K562 (cell line): ENCODE measurements around the gene BRWD1. TPM values are rescaled to one million over a fixed set of nuclear protein-coding genes. Genes with fewer than 3 reads are reported as not detected.

Experiments used
- ARID2 ChIP-seq: fragments of 450-650 bp; IDR thresholded peaks from 2 replicates; pipeline ENCODE4 v1.6.1; 2017; ENCODE audit warnings: antibody characterized with exemption, mild to moderate bottlenecking
- ARID4B ChIP-seq: sonication (generic); formaldehyde crosslinking; IDR thresholded peaks from 2 replicates; pipeline ENCODE4 v1.8.0; 2022; ENCODE audit warnings: mild to moderate bottlenecking, missing genetic modification reagents
- BRD4 ChIP-seq: fragments of 200-600 bp; sonication (generic); IDR thresholded peaks from 2 replicates; pipeline ENCODE4 v1.6.1; 2017; ENCODE audit warnings: inconsistent platforms
- DDX20 ChIP-seq: fragments of 450-650 bp; IDR thresholded peaks from 2 replicates; pipeline ENCODE4 v1.6.1; 2016; ENCODE audit warnings: missing genetic modification characterization, low read depth, mild to moderate bottlenecking, missing compliant biosample characterization, moderate library complexity
- EHMT2 ChIP-seq: fragments of 450-650 bp; IDR thresholded peaks from 2 replicates; pipeline ENCODE4 v1.6.1; 2018; ENCODE audit warnings: antibody characterized with exemption
- FOXA1 ChIP-seq: fragments of 450-650 bp; IDR thresholded peaks from 2 replicates; pipeline ENCODE4 v1.6.1; 2016; ENCODE audit warnings: mild to moderate bottlenecking, borderline replicate concordance
- HMG20B ChIP-seq: fragments of 250-450 bp; sonication (Bioruptor Pico); IDR thresholded peaks from 2 replicates; pipeline ENCODE4 v1.5.0; 2021; ENCODE audit warnings: mild to moderate bottlenecking
- HNRNPL ChIP-seq: fragments of 200-400 bp; formaldehyde crosslinking; IDR thresholded peaks from 2 replicates; pipeline ENCODE4 v1.6.1; 2017; ENCODE audit warnings: low read depth, mild to moderate bottlenecking, low read length
- HNRNPUL1 ChIP-seq: fragments of 200-400 bp; formaldehyde crosslinking; IDR thresholded peaks from 2 replicates; pipeline ENCODE4 v1.6.1; 2017; ENCODE audit warnings: low read length
- KLF6 ChIP-seq: fragments of 250-450 bp; sonication (Bioruptor Pico); IDR thresholded peaks from 2 replicates; pipeline ENCODE4 v1.4.0; 2020; ENCODE audit warnings: mild to moderate bottlenecking, moderate library complexity, borderline replicate concordance
- MNT ChIP-seq, 2 experiments: fragments of 450-650 bp; conservative IDR thresholded peaks; 2 replicates each; pipeline ENCODE4 v1.6.1; 2017; ENCODE audit warnings: mild to moderate bottlenecking in 2 of 2, moderate library complexity in 2 of 2
- NR4A1 ChIP-seq, 2 experiments: fragments of 250-450 bp in 1 of 2; fragments of 450-650 bp in 1 of 2; sonication (Bioruptor Pico) in 1 of 2; IDR thresholded peaks; 2 replicates each; pipeline versions ENCODE4 v1.4.0 to v1.6.1; 2016 to 2020; ENCODE audit warnings: mild to moderate bottlenecking in 2 of 2, missing compliant biosample characterization in 1 of 2, missing genetic modification characterization in 1 of 2, moderate library complexity in 1 of 2
- SLC30A9 ChIP-seq: fragments of 250-450 bp; sonication (Bioruptor Pico); IDR thresholded peaks from 2 replicates; pipeline ENCODE4 v1.8.0; 2022; ENCODE audit warnings: mild to moderate bottlenecking, moderate library complexity
- SMARCB1 ChIP-seq: IDR thresholded peaks from 2 replicates; pipeline ENCODE4 v1.6.1; 2011; ENCODE audit warnings: improper control_type of control experiment, low read depth; ENCODE audit not compliant: insufficient read length
- STAT5A ChIP-seq: IDR thresholded peaks from 2 replicates; pipeline ENCODE4 v1.6.1; 2012; ENCODE audit warnings: low read length, inconsistent platforms, borderline replicate concordance
- ZEB2 ChIP-seq: fragments of 450-650 bp; IDR thresholded peaks from 2 replicates; pipeline ENCODE4 v1.6.1; 2016
- ZNF197 ChIP-seq: fragments of 200-800 bp; sonication (Bioruptor generic); IDR thresholded peaks from 2 replicates; pipeline ENCODE4 v1.6.1; 2016; ENCODE audit warnings: low read depth, missing genetic modification characterization, missing compliant biosample characterization
- ZNF3 ChIP-seq: fragments of 250-450 bp; sonication (Bioruptor Pico); IDR thresholded peaks from 2 replicates; pipeline ENCODE4 v1.5.0; 2021; ENCODE audit warnings: mild to moderate bottlenecking, moderate library complexity
- polyA plus RNA-seq, 8 experiments: library from polyadenylated mRNA; depleted of rRNA in 4 of 8; stranded (reverse) in 5 of 8; unstranded in 3 of 8; fragments of >200 nt; fragmentation: Nextera tagmentation in 2 of 8; fragmentation: Illumina TruSeq in 1 of 8; extraction: Ambion mirVana in 2 of 8; extraction: Trizol in 1 of 8; gene quantifications; 2 replicates each; pipeline versions ENCODE4 v1.2.1 to v1.2.3, GENCODE V29; 2011 to 2014; ENCODE audit warnings: inconsistent platforms in 1 of 8, missing spikeins in 1 of 8
- total RNA-seq, 7 experiments: library from RNA; depleted of rRNA in 6 of 7; stranded (reverse); fragments of >200 nt in 6 of 7; fragmentation: Illumina TruSeq in 2 of 7; extraction: Trizol in 2 of 7; gene quantifications; 2 replicates each; pipeline versions ENCODE4 v1.2.1 to v1.2.3, GENCODE V29; 2011 to 2021; ENCODE audit warnings: low replicate concordance in 1 of 7
- TF ChIP-seq, protein P1 (sequence below): fragments of 200-800 bp; sonication (Bioruptor generic); IDR thresholded peaks from 2 replicates; pipeline ENCODE4 v1.6.1; 2017; ENCODE audit warnings: missing genetic modification characterization, missing compliant biosample characterization
- TF ChIP-seq, protein P2 (sequence below): fragments of 250-450 bp; sonication (Bioruptor Pico); IDR thresholded peaks from 2 replicates; pipeline ENCODE4 v1.8.0; 2021; ENCODE audit warnings: moderate library complexity, mild to moderate bottlenecking, inconsistent platforms

Gene BRWD1
- total and polyA plus RNA-seq, 9 of the 15 experiments (the other 6 are each of a cell fraction or from before 2014, with no cell fraction given), result 10.1 to 60.2 (median 34.1) TPM

DNA sequence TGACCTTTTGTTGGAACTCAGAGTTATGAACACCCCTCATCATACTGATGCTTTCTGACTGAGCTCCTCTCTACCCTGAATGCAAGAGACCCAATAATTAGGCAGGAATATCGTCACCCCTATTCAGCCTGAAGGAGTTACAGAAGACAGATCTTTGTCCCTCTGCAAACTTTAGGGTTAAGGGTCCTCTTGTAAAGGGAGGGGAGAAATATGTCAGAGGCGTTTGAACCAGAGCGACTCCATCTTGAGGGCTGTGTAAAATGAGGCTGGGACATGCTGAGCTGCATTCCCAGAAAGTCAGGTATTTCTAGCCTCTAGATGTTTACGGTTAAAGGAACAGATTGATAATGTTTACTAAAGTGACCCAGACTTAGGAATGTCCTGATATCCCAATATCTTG is 46.0 kb upstream of the BRWD1 start (continued):
- TF ChIP-seq ARID4B (CRISPR knock-in tag) (no peak), KLF6 (peak; percentile 98), NR4A1 (CRISPR knock-in tag; IDR thresholded peaks at IDR 0.05) (no peak), NR4A1 (tag; IDR thresholded peaks at IDR 0.05) (peak; percentile 98), MNT (conservative IDR thresholded peaks at IDR 0.05) (no peak), EHMT2 (no peak), HNRNPUL1 (no peak), ZNF197 (CRISPR knock-in tag) (peak; percentile 94), HNRNPL (no peak), BRD4 (no peak), FOXA1 (no peak), HMG20B (CRISPR knock-in tag) (no peak), DDX20 (peak; percentile 93), STAT5A (no peak), SMARCB1 (no peak), ZNF3 (CRISPR knock-in tag) (0 out of 2 replicates have a peak, but pooled peaks have one; percentile 49), ARID2 (no peak), SLC30A9 (CRISPR knock-in tag) (no peak), ZEB2 (no peak)
- TF ChIP-seq, protein P1, sequence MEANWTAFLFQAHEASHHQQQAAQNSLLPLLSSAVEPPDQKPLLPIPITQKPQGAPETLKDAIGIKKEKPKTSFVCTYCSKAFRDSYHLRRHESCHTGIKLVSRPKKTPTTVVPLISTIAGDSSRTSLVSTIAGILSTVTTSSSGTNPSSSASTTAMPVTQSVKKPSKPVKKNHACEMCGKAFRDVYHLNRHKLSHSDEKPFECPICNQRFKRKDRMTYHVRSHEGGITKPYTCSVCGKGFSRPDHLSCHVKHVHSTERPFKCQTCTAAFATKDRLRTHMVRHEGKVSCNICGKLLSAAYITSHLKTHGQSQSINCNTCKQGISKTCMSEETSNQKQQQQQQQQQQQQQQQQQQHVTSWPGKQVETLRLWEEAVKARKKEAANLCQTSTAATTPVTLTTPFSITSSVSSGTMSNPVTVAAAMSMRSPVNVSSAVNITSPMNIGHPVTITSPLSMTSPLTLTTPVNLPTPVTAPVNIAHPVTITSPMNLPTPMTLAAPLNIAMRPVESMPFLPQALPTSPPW (CRISPR knock-in tag), result peak; percentile 26; the same call in 1 of the 2 replicates
- TF ChIP-seq, protein P2, sequence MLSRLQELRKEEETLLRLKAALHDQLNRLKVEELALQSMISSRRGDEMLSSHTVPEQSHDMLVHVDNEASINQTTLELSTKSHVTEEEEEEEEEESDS (CRISPR knock-in tag), result peak; percentile 5; the same call in 1 of the 2 replicates
